Stimulated activated CD8-positive, alpha-beta memory T cell treated with anti-CD3 and anti-CD28 coated beads, Interleukin-4, amount 100 ng/mL, for 48 hours (primary cell): ENCODE results near the gene COX5B.
A peak's percentile ranks its signal among the peaks of the same experiment; 100 is the strongest.
"Not testable (repeated sequence)": the region's sequence is repeated elsewhere in the genome, so short reads cannot be mapped to it uniquely, and the experiment has no call there.

Experiments
- DNase-seq: peaks from one replicate; pipeline ENCODE4 v3.0.0-alpha.2; 2020

COX5B gene, protein sequence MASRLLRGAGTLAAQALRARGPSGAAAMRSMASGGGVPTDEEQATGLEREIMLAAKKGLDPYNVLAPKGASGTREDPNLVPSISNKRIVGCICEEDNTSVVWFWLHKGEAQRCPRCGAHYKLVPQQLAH

DNA sequence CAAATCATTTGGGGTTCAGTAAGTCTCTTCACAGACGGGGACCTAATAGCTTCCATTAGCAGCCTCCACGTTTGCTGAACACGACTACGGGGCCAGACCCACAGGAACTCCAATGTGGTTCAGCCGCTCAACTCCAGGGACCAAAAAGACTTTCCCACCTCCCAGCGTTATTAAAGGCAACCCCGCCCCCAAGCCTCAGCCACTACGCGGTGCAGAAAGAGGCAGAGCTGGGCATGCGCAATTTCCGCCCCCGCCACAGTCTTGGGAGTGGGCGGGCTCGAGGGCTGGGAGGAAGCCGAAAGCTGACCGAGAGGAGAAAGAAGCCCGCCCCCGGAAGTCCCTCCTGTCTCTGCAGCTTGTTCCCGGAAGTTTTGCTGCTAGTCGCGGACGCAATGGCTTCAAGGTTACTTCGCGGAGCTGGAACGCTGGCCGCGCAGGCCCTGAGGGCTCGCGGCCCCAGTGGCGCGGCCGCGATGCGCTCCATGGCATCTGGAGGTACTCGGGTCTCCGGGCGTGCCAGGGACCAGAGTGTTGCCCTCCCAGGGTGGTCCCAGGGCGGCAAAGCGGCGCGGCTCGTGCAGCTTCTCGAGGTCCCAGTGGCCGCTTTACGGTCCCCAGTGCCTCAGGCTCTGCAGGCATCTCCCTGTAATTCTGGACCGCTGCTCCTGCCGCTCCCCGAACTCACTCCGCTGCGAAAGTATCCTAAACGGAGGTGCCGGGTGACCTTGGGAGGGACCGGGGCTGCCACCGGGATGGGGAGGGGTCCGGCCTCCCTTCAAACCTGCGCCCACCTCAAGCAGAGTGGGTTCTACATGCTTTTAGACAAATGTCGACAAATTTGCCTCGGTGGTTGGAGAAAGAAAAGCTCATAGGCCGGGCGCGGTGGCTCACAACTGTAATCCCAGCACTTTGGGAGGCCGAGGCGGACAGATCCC is at the start of gene COX5B:
Gene COX5B (plus strand): TSS at position 368 of the 935 bp plus-strand sequence. CDS start 25 bp downstream, at position 393.
- DNase-seq = peak; percentile 99

DNA sequence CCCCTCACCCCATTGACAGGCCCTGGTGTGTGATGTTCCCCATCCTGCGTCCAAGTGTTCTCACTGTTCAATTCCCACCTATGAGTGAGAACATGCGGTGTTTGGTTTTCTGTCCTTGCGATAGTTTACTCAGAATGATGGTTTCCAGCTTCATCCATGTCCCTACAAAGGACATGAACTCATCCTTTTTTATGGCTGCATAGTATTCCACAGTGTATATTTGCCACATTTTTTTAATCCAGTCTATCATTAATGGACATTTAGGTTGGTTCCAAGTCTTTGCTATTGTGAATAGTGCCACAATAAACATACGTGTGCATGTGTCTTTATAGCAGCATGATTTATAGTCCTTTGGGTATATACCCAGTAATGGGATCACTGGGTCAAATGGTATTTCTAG is 49.7 kb upstream of the COX5B start:
- not testable (repeated sequence) for DNase-seq

DNA sequence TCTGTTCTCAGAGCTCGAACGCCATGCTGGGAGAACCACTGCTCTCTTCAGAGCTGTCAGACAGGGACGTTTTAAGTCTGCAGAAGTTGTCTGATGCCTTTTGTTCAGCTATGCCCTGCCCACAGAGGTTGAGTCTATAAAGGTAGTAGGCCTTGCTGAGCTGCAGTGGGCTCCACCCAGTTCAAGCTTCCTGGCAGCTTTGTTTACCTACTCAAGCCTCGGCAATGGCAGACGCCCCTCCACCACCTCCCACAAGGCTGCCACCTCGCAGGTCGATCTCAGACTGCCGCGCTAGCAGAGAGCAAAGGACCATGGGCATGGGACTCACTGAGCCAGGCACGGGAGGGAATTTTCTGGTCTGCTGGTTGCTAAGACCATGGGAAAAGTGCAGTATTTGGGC is 44.3 kb upstream of the COX5B start:
- not testable (repeated sequence) for DNase-seq

DNA sequence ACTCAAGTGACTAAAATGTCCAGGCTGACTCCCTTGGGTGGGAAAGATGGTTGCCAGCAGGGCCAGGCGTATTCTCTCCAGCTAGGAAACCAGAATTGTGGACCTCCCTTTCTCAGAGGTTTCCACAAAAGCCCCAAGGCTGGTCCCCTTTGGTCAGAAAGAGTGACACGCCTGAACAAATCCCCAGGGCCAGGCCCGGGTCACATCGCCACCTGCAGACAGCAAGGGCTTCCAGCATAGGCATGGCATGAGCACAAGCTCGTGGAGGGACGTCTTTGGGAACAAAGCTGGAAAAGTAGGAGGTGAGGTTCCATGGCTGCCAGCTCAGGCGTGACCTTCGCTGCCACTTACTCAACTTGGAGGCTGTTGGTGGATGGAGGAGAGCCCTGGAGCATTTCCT is 40.8 kb upstream of the COX5B start:
- not testable (repeated sequence) for DNase-seq

DNA sequence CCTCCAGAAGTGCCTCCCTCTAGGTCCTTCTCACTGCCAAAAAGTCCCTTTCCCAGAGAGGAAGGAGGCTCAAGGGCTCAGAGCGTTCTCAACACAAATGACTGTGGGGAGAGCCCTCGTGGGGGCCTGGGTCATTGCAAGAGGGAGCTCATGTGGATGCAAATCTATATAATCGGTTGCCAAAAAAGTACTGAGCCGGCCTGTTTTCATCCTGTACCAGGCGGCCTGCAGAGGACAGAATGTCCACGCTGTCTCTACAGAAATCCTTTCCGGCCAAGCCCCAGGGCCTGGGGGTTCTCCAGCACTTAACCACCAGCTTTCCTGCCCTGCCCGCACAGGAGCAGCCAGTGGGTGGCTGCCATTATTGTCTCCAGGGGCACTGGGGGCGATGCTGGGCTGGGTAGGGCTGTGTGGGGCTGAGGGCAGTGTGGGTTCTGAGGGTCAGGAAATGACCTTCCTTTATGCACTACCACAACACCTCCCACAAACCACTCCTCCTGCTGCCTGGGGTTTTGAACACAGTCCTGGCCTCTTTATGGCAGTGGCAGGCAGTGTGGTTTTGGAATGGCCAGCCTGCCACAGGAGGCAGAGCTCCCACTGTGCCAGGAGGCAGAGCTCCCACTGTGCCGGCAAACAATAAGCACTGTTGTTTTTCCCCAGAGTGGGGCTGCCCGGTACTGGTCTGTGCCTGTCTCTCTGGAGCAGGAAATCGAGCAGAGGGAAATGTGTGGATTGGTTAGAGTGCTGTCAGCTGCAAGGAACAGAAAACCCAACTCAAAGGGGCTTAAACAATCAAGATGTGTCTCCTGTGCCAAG is 40.1 kb upstream of the COX5B start:
- DNase-seq = not testable (repeated sequence)

DNA sequence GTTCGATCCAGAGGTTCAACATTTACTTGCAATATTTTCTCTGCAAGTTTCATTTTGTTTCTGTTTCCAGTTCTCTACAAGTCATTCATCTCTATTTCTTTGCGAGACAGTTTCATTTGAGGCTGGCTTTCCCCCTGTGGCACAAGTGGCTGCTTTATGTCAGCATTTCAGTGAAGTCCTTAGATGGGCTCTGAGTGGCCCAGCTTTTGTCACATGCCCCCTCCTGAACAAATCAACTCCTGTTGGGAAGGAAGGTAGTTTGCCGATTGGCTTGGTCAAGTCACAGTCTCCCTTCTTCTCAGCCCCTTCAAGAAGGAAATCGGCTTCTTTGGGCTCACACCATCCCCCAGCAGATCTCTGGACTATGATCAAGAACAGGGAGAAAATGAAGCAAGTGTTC is 37.1 kb upstream of the COX5B start:
- not testable (repeated sequence) for DNase-seq

DNA sequence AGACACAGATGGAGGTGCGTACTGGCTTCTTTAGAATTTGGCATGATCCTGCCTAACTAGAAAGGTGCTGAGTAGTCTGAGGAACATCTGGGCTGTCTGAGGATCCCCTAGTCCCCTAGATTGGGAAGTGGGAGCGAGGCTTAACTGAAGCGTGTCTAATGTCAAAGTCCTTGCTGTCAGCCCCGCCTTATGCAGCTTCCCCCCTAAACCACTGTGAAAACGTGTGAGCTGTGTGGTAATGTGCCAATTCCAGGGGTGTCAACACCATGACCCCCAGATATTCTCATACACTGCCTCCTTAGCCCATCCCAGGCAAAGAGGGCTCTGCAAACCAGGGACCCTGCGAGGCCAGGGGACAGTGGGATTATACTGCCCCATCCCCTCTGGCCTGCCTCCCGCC is 34.0 kb upstream of the COX5B start:
- DNase-seq = not testable (repeated sequence)

DNA sequence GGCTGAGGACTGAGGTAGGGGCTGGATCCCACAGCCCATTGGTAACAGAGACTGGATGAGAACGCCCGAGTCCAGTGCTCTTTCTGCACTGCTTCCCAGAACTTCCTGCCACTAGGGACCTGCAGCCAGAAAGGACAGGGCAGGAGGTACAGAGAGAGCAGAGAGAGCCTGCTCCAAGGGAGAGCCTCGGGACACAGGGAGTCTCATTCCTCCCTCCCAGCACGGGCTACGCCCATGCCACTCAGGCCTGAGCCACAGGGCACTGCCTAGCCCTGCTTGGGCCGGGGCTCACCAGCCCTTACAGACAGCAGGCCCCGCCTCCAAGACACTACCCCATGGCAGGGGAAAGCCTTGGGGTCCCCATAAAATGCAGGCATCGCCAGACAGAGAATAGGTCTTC is 30.1 kb upstream of the COX5B start:
- not testable (repeated sequence) for DNase-seq

DNA sequence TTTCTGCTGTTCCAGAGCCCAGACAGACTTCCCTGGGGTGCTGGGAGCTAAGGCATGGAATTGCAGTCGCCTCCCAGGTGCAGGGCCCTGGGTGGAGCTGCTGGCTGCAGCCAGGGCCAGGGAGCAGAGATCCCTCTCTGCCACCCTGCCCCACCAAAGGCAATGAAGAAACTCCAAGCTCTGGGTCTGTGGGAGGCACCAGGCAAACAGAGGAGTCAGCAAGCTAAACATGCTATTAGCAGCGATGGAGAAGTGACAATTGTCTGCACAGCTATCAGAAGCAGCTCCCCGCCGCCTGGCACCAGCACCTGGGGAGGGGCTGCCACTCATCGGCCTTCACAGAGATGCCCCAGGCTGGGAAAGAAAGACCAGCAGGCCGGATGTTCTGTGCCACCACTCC is 28.0 kb upstream of the COX5B start:
- no peak for DNase-seq

DNA sequence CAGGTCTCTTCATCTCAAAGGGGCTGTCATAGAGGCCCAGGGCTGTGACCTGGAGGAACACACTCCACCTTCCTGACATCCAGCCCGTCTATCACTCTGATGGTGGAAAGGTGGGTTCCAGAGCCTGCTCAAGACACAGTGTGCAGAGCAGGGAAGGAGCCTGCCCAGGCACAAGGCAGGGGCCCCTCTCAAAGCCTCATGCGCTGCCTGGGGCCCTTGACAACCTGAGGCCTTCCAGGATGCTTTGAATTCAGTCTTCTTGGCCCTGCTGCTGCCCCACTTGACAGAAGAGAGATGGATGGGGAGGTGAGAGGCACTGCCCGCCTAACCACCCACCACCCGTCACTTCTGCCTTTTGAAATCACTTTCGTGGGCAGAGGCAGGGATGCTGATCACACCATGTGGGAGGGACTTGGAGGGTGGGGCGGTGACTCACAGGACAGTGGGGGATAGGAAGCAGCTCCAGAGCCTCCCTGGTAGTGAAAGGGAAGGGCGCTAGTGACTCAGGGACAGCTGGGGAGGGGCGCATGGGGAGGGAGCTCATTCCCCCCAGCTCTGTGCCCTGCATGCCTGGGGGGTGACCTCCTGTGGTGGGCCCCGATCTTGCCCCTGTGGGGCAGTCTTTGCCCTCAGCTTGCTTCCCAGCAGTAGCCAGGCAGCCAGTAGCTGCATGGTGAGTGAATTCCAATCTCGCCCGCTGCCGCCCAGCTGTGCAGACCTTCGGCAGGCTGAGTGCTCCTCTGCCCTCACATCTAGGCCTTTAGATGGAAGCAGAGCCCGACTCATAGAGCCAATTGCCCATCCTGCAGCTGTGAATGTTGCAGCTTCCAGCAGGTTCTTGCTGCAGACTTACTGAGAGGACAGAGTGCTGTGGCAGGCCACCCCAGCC is 26.7 kb upstream of the COX5B start:
- DNase-seq = not testable (repeated sequence)

DNA sequence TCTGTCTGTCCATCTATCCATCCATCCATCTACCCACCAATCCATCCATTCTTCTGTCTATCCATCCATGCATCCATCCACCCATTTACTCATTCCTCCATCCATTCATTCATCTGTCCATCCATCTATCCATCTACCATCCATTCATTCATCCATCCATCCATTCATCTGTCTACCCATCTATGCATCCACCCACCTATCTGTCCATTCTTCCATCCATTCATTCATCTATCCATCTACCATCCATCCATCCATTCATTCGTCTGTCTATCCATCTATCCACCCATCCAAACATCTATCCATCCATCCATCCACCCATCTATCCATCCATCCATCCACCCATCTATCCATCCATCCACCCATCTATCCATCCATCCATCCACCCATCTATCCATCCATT is 25.4 kb upstream of the COX5B start:
- not testable (repeated sequence) for DNase-seq

DNA sequence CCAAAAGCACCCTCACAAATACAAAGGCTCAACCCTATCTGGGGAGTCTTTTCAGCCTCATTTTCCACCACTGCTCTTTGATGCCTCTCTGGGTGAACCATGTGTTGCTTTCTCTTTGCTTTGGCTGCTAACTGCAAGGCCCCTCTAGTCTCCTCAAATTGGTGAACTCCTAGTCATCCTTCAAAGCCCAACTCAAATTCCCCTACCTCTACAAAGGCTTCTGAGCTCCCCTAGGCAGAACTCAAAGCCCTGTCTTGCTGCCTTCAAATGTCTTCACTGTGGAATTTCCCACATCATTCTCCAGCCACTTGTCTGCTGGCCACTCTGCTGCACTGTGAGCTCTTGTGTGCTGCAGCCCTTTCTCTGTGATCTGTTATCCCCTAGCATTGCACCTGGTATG is 22.9 kb upstream of the COX5B start:
- DNase-seq = not testable (repeated sequence)

DNA sequence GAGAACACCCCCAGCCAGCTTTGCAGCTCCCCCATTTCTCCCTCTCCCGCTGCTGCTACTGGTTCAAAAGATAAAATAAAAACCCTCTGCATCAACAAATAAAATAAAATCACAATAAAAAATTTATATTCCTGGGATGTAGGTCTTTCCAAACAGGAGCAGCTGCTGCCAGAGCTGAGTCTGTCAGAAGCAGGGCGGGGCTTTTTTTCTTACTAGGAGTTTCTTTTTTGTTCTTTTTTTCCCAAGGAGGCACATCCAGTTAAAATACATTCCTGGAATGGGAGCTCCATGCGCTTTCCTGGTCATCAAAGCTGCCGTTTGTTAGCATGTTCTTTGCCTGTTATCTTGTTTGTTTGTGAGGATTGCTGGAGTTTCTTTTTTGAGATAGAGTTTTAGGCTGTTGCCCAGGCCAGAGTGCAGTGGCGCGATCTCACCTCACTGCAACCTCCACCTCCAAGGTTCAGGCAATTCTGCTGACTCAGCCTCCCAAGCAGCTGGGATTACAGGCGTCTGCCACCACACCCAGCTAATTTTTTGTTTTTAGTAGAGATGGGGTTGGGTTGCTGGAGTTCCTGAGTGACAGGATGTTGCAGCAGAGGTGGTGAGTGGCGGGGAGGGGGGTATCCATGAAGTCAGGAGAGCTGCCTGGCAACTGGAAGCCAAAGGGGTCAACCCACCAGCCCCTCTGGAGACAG is 20.4 kb upstream of the COX5B start:
- DNase-seq = not testable (repeated sequence)

DNA sequence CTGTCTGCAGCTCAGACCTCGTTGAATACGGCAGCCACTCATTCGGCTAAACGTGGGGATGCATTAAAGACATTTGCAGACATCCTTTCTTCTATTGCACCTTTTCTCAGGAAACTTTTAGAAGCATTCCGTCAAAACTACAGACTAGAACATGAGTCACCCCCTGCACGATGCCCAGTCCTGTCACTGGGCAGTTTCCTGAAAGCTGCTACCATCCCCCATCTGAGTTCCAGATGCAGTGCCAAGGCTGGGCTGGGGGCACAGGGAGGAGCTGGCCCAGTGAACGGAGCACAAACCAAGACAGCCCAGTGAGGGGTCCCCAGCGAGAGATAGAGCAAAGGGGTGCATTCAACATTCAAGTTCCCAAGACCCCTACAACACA is 19.8 kb upstream of the COX5B start:
- DNase-seq = not testable (repeated sequence)

DNA sequence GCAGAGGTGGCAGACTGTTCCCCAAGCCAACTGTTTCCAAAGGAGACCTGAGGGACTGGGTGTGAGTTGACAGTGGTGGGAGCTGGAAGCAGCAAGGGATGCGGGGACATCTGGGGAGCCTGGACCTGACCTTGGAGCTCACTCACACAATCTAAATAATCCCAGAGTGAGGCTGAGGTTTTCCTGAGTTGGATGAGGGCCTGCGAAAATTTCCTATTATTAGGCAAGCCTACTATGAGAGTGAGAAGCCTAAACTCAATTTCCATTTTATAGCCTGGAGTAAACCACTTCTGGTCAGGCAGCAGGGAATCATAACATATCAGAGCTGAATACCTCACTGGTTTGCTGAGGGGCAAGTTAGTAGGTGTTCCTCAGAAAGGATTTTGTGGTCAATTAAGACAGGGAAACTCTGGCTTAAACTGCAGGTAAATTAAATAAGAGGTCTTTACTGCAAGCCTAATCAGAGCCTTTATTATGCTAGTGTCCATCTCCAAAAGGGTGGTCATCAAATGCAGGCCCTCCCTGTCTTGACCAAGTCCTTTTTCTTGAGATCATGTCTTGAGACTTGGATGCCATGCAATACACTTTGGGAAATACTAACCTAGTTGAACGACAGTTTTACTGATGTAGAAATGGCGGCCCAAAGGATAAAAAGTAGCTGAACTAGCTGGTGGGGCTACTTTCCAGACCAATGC is 1.7 kb upstream of the COX5B start:
- no peak for DNase-seq

DNA sequence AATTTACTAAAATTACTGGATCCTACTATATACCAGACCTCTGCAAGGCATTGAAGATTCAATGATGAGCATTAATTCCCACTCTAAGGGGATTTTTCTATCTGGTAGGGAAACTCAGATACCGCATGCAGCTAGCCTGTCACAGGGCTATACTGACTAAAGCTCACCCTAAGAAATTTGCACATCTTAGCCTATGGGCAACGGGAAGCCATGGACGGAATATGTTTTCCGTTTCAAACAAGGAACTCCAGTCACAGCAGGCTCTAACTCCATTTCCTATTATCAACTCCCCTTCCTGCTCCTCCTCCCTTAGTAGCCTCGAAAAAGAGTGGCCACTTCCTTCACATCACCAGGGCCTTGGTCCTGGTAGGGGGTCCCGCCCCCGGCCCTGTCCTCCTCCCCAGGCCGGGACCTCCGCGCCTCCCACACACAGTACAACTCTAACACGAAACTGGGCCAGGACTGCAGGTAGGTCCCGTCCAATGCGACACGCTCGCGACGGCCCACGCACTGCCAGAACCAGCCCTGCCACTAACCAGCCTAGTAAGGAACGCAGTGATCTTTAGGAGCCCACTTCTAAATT is 659 bp upstream of the COX5B start:
- no peak for DNase-seq

DNA sequence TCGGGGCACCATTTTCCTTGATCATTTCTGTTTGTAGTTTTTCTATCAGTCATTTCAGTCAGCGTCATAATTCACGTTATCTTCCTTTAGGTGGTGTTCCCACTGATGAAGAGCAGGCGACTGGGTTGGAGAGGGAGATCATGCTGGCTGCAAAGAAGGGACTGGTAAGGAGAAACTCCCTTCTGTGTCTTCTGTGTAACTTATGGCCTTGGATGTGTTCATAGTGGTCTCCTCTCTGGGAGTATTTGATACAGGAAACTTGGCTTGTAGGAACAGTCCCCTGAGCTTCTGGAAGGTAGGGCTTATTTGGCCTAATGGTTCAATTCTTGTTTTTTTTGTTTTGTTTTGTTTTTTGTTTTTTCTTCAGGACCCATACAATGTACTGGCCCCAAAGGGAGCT is 1.1 kb downstream of the COX5B start:
- DNase-seq = no peak

DNA sequence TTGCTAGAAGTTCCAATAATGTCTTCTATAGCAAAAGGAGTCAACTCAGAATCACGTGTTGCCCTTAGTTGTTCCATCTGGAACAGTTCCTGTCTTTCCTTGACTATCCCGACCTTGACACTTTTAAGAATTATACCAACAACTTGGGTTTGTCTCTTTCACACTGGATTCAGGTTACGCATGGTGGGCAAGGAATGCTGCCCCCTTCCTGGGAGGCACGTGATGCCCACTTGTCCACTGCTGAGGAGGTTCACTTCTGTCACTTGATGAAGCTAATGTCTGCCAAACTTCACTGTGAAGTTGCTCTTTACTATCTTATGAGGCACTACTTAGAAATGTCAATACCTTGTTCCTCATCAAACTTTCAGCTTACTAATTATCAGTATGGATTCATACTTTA is 5.3 kb downstream of the COX5B start:
- no peak for DNase-seq

DNA sequence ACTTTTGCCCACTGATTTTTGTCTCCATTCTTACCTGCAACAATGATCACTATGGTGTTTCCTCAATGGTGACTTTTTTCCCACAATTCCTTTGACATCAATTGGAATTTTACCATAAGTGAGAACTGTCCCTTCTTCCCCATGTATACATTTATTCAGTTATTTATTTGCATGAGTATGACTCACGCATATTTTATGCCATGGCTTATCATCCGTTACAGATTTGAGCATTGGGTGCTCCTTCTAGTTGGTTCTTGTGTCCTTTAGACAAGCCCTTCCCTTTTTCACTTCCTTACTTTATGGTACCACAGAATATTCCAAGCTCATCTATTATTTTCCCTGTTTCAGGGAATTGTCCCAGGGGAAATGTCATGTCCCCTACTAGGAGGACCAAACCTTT is 7.6 kb downstream of the COX5B start:
- DNase-seq = no peak

DNA sequence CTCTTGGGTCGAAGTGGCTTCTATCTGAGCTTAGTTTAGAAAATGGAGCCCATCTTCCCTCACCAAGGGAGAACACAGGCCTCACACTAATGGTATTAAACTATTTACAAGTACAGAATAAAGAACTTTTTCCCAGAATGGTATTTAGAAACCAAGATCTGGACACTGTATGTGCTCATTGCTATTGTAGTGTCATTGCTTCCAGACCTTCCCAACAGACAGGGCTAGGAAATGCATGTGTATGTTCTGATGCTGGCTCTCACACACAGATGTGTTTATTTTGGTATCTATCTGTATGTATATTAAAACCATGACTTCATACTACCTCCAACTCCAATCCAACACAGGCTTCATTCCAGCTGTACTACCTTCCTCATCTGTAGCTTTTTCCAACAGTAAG is 8.0 kb downstream of the COX5B start:
- no peak for DNase-seq

DNA sequence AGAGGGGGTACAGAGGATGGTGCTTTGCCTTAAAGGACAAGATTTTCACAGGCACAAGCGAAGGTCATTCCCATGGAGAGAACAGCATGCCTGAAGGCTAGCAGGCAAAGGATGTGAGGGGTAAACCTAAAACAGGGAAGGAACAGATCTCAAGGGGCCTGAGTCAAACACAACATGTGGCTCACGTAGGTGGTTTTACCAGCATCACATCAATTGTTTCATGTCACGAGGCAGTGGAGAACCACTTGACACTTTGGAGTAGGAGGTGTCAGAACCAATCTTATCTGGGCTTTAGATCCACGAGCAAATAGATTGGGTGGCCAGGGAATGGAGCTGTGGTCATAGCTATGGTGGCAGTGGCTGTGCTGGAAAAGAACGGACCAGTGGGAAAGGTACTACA is 8.4 kb downstream of the COX5B start:
- no peak for DNase-seq
